H9 (cell line): ENCODE measurements around the gene SUMO2. TPM values are rescaled to one million over a fixed set of nuclear protein-coding genes. Genes with fewer than 3 reads are reported as not detected.

Source experiments
- DNase-seq: peaks from one replicate; pipeline ENCODE4 v3.0.0-alpha.2; 2017
- H2AFZ ChIP-seq: one replicate; pipeline ENCODE4 v1.6.1; 2013; ENCODE audit warnings: mild to moderate bottlenecking, low read length, control low read depth, moderate library complexity
- H2AK5ac ChIP-seq: 2 replicates; pipeline ENCODE4 v1.6.1; 2013; ENCODE audit warnings: low read length, control low read depth, mixed read lengths; ENCODE audit not compliant: insufficient read length
- H2BK120ac ChIP-seq: one replicate; pipeline ENCODE4 v1.6.1; 2013; ENCODE audit warnings: low read depth, mild to moderate bottlenecking, low read length, control low read depth, inconsistent platforms; ENCODE audit not compliant: poor library complexity, severe bottlenecking
- H2BK12ac ChIP-seq: 2 replicates; pipeline ENCODE4 v1.6.1; 2013; ENCODE audit warnings: low read length, control low read depth, mixed read lengths, low read depth; ENCODE audit not compliant: insufficient read length
- H2BK15ac ChIP-seq: 2 replicates; pipeline ENCODE4 v1.6.1; 2013; ENCODE audit warnings: low read depth, low read length, control low read depth
- H2BK20ac ChIP-seq: one replicate; pipeline ENCODE4 v1.6.1; 2013; ENCODE audit warnings: low read depth, mild to moderate bottlenecking, low read length, control low read depth, inconsistent platforms; ENCODE audit not compliant: poor library complexity, severe bottlenecking
- H2BK5ac ChIP-seq: 2 replicates; pipeline ENCODE4 v1.6.1; 2013; ENCODE audit warnings: low read length, control low read depth, mixed read lengths; ENCODE audit not compliant: insufficient read length
- H3K14ac ChIP-seq: 2 replicates; pipeline ENCODE4 v1.6.1; 2013; ENCODE audit warnings: low read length, control low read depth; ENCODE audit not compliant: insufficient read depth
- H3K18ac ChIP-seq: 2 replicates; pipeline ENCODE4 v1.6.1; 2013; ENCODE audit warnings: low read depth, mild to moderate bottlenecking, mixed read lengths, low read length, control low read depth; ENCODE audit not compliant: insufficient read length
- H3K23ac ChIP-seq: 2 replicates; pipeline ENCODE4 v1.6.1; 2013; ENCODE audit warnings: low read length, control low read depth, mixed read lengths, low read depth; ENCODE audit not compliant: insufficient read length
- H3K23me2 ChIP-seq: 2 replicates; pipeline ENCODE4 v1.6.1; 2013; ENCODE audit warnings: low read depth, mild to moderate bottlenecking, mixed read lengths, low read length, control low read depth; ENCODE audit not compliant: insufficient read length, poor library complexity, severe bottlenecking
- H3K27ac ChIP-seq: 2 replicates; pipeline ENCODE4 v1.5.1; 2013; ENCODE audit warnings: low read length, control low read depth, mixed read lengths, low read depth; ENCODE audit not compliant: insufficient read length
- H3K27me3 ChIP-seq: 2 replicates; pipeline ENCODE4 v1.6.1; 2013; ENCODE audit warnings: low read length, control low read depth, inconsistent platforms; ENCODE audit not compliant: insufficient read depth
- H3K4ac ChIP-seq: 2 replicates; pipeline ENCODE4 v1.6.1; 2013; ENCODE audit warnings: low read depth, mild to moderate bottlenecking, control low read depth, inconsistent platforms, low read length, moderate library complexity
- H3K4me1 ChIP-seq: 2 replicates; pipeline ENCODE4 v1.6.1; 2013; ENCODE audit warnings: low read length, control low read depth, inconsistent platforms; ENCODE audit not compliant: insufficient read depth
- H3K4me2 ChIP-seq: 2 replicates; pipeline ENCODE4 v1.6.1; 2013; ENCODE audit warnings: low read length, control low read depth, mixed read lengths; ENCODE audit not compliant: insufficient read length, insufficient read depth
- H3K56ac ChIP-seq: 2 replicates; pipeline ENCODE4 v1.6.1; 2013; ENCODE audit warnings: low read depth, mild to moderate bottlenecking, mixed read lengths, low read length, control low read depth; ENCODE audit not compliant: insufficient read length
- H3K79me1 ChIP-seq: 2 replicates; pipeline ENCODE4 v1.6.1; 2013; ENCODE audit warnings: low read depth, mild to moderate bottlenecking, moderate library complexity, low read length, control low read depth, inconsistent platforms; ENCODE audit not compliant: insufficient read depth, poor library complexity, severe bottlenecking
- H3K79me2 ChIP-seq: 2 replicates; pipeline ENCODE4 v1.6.1; 2013; ENCODE audit warnings: low read length, control low read depth, inconsistent platforms; ENCODE audit not compliant: insufficient read depth
- H3K9ac ChIP-seq: 2 replicates; pipeline ENCODE4 v1.6.1; 2013; ENCODE audit warnings: low read length, control low read depth, mixed read lengths; ENCODE audit not compliant: insufficient read length; ENCODE audit errors: extremely low read depth
- H3K9me3 ChIP-seq: one replicate; pipeline ENCODE4 v1.6.1; 2013; ENCODE audit warnings: low read depth, low read length, inconsistent platforms; ENCODE audit not compliant: control insufficient read depth
- H3T11ph ChIP-seq: one replicate; pipeline ENCODE4 v1.6.1; 2013; ENCODE audit warnings: mild to moderate bottlenecking, low read length, control low read depth, inconsistent platforms
- H4K20me1 ChIP-seq: one replicate; pipeline ENCODE4 v1.6.1; 2013; ENCODE audit not compliant: control insufficient read depth, insufficient read length, insufficient read depth
- H4K5ac ChIP-seq: 2 replicates; pipeline ENCODE4 v1.6.1; 2013; ENCODE audit warnings: low read depth, mild to moderate bottlenecking, mixed read lengths, low read length, control low read depth; ENCODE audit not compliant: insufficient read length
- H4K8ac ChIP-seq: replicated peaks from 2 replicates; pipeline ENCODE4 v1.6.1; 2013; ENCODE audit warnings: low read length, control low read depth, mixed read lengths, low read depth; ENCODE audit not compliant: insufficient read length
- H4K91ac ChIP-seq: 2 replicates; pipeline ENCODE4 v1.6.1; 2013; ENCODE audit warnings: low read depth, mild to moderate bottlenecking, moderate library complexity, mixed read lengths, low read length, control low read depth; ENCODE audit not compliant: insufficient read length
- H3K27ac Mint-ChIP-seq, 3 experiments: 2 replicates in 2 of 3; 3 replicates in 1 of 3; pipeline ENCODE4 v1.8.0; 2020 to 2021; ENCODE audit warnings: mixed read lengths in 3 of 3, mild to moderate bottlenecking in 1 of 3, moderate library complexity in 1 of 3
- H3K27me3 Mint-ChIP-seq: 2 replicates; pipeline ENCODE4 v1.8.0; 2021; ENCODE audit warnings: low read depth, mild to moderate bottlenecking, moderate library complexity, mixed read lengths
- H3K36me3 Mint-ChIP-seq, 3 experiments: 2 replicates in 2 of 3; 3 replicates in 1 of 3; pipeline ENCODE4 v1.8.0; 2020 to 2021; ENCODE audit warnings: low read depth in 3 of 3, mixed read lengths in 3 of 3; ENCODE audit not compliant: insufficient read depth in 1 of 3
- H3K4me1 Mint-ChIP-seq, 2 experiments: 2 replicates each; pipeline ENCODE4 v1.8.0; 2020; ENCODE audit warnings: mixed read lengths in 2 of 2
- H3K4me3 Mint-ChIP-seq, 2 experiments: 2 replicates in 1 of 2; 3 replicates in 1 of 2; pipeline ENCODE4 v1.8.0; 2020 to 2021; ENCODE audit warnings: mild to moderate bottlenecking in 2 of 2, mixed read lengths in 2 of 2, moderate library complexity in 1 of 2
- H3K9me3 Mint-ChIP-seq, 2 experiments: 2 replicates in 1 of 2; 3 replicates in 1 of 2; pipeline ENCODE4 v1.8.0; 2020; ENCODE audit warnings: mild to moderate bottlenecking in 2 of 2, mixed read lengths in 2 of 2, moderate library complexity in 1 of 2
- CTCF ChIP-seq: fragments of 200-600 bp; sonication (generic); conservative IDR thresholded peaks from 3 replicates; pipeline ENCODE4 v1.8.0; 2021; ENCODE audit warnings: antibody characterized with exemption, mild to moderate bottlenecking
- WGBS: extraction: QIAGEN DNeasy Blood & Tissue Kit; methylation state at CpG from one replicate; pipeline ENCODE4 v1.1.7; 2013; ENCODE audit warnings: missing lambda C conversion rate, low lambda C conversion rate, mixed read lengths; ENCODE audit not compliant: insufficient read length; ENCODE audit errors: extremely low coverage; 5-methylcytosine and 5-hydroxymethylcytosine counted together
- total RNA-seq: library from RNA; stranded (reverse); gene quantifications from 2 replicates; pipeline ENCODE4 v1.2.1, GENCODE V29; 2021

The SUMO2 gene
- total RNA-seq, 1 experiment from 2014 or later: 813 TPM

DNA sequence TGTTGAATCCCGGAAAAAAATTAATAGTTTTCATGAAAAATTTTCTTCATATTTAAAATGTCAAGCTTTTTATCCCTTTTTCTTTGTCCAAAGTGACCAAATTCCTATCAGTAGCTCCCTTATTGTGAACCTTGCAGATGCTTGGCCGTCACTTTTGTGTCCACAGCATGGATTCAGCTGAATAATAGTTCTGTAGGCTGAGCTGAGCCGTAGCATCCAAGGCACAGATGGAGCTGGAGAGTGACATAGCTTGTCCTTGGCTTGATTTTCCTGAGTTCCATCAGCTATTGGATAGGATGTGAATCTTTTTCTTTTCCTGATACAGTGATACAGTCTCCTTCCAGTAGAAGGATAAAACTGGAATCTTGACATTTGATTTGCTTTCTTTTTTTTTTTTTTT, 26.3 kb upstream of the SUMO2 start:
- H3K4me3 Mint-ChIP-seq: no peak overlapping the region

More for the DNA sequence above, 26.3 kb upstream of the SUMO2 start:
- Histone ChIP-seq H3K56ac (no peak overlapping the region), H3K4me2 (no peak overlapping the region), H4K20me1 (no peaks in the 10 kb centered on the region), H2BK12ac (no peak overlapping the region), H3K9ac (no peak overlapping the region), H3K4ac (no peak overlapping the region), H2BK5ac (no peak overlapping the region), H3K14ac (no peak overlapping the region), H2BK120ac (no peak overlapping the region), H3K23ac (no peak overlapping the region), H3K27ac (no peak overlapping the region), H3K27me3 (no peaks in the 10 kb centered on the region), H2BK20ac (no peak overlapping the region), H3K4me1 (no peaks in the 10 kb centered on the region), H2AK5ac (no peak overlapping the region), H2AFZ (no peak overlapping the region), H3K79me1 (no peaks in the 10 kb centered on the region), H3T11ph (no peak overlapping the region), H3K9me3 (no peaks in the 10 kb centered on the region), H3K23me2 (peaks cover 6% of the 10 kb centered on the region), H3K79me2 (peaks cover 9% of the 10 kb centered on the region), H4K5ac (no peak overlapping the region), H3K18ac (no peak overlapping the region), H4K91ac (no peak overlapping the region), H2BK15ac (no peak overlapping the region), H4K8ac (no peak overlapping the region)
- no peak for DNase-seq
- H3K27me3 Mint-ChIP-seq: no peaks in the 10 kb centered on the region; the same call in 1 of the 2 replicates
- peaks cover 28 to 58% (median 54%) of the 10 kb centered on the region in 3 experiments; a peak in 6 of 7 replicates for H3K36me3 Mint-ChIP-seq
- H3K9me3 Mint-ChIP-seq: no peaks in the 10 kb centered on the region
- peak overlapping the region in 1 of 3 experiments; percentile 77; a peak in 1 of 7 replicates for H3K27ac Mint-ChIP-seq
- H3K4me1 Mint-ChIP-seq: peaks cover 5 to 10% of the 10 kb centered on the region in 2 experiments
- TF ChIP-seq CTCF: no peak
- WGBS: no CpG with 5 or more reads among the region's 3 CpGs
